CD14-positive monocyte (primary cell): Measurements from ENCODE around the gene CSTF1. TPM values are rescaled to one million over a fixed set of nuclear protein-coding genes. Genes with fewer than 3 reads are reported as not detected.

ENCODE experiments used
- DNase-seq, 3 donors: peaks; one replicate each; pipeline ENCODE4 v3.0.0-alpha.2; 2011 to 2022
- H2AFZ ChIP-seq: 2 replicates; pipeline ENCODE4 v1.6.0; 2012; ENCODE audit warnings: mild to moderate bottlenecking, low read depth, low read length, inconsistent platforms; ENCODE audit not compliant: insufficient read depth, poor library complexity, severe bottlenecking
- H3K27ac ChIP-seq, 2 donors: 1 replicate in 1 of 2; 2 replicates in 1 of 2; pipeline ENCODE4 v1.5.1; 2012 to 2013; ENCODE audit warnings: low read length in 2 of 2, control low read depth in 1 of 2, inconsistent platforms in 1 of 2, low read depth in 1 of 2, mild to moderate bottlenecking in 1 of 2
- H3K27me3 ChIP-seq, 2 donors: one replicate each; pipeline versions ENCODE4 v1.6.0 to v1.6.1; 2011 to 2013; ENCODE audit warnings: low read length in 2 of 2; ENCODE audit not compliant: control insufficient read depth in 2 of 2, insufficient read depth in 2 of 2
- H3K36me3 ChIP-seq, 2 donors: replicated peaks in 1 of 2; 1 replicate in 1 of 2; 2 replicates in 1 of 2; pipeline versions ENCODE4 v1.5.1 to v1.6.1; 2012 to 2013; ENCODE audit warnings: low read length in 2 of 2, control low read depth in 1 of 2, inconsistent platforms in 1 of 2, mild to moderate bottlenecking in 1 of 2; ENCODE audit not compliant: insufficient read depth in 2 of 2, control insufficient read depth in 1 of 2
- H3K4me1 ChIP-seq, 2 donors: 1 replicate in 1 of 2; 2 replicates in 1 of 2; pipeline versions ENCODE4 v1.5.1 to v1.6.1; 2012 to 2013; ENCODE audit warnings: low read length in 2 of 2, control low read depth in 1 of 2, inconsistent platforms in 1 of 2, mild to moderate bottlenecking in 1 of 2, moderate library complexity in 1 of 2; ENCODE audit not compliant: insufficient read depth in 2 of 2, control insufficient read depth in 1 of 2
- H3K4me2 ChIP-seq: replicated peaks from 2 replicates; pipeline ENCODE3; 2012; ENCODE audit warnings: low read length, moderate library complexity, mild to moderate bottlenecking; ENCODE audit not compliant: poor library complexity, severe bottlenecking; ENCODE audit errors: extremely low read depth
- H3K4me3 ChIP-seq, 3 experiments: fragments of 200-600 bp in 1 of 3; sonication (generic) in 1 of 3; replicated peaks in 1 of 3; 1 replicate in 2 of 3; 2 replicates in 1 of 3; pipeline ENCODE4 v1.5.1; 2011 to 2013; ENCODE audit warnings: low read length in 3 of 3, mild to moderate bottlenecking in 3 of 3, control low read depth in 2 of 3, low read depth in 2 of 3, inconsistent platforms in 1 of 3, moderate library complexity in 1 of 3
- H3K79me2 ChIP-seq: 2 replicates; pipeline ENCODE4 v1.6.0; 2012; ENCODE audit warnings: mild to moderate bottlenecking, control low read depth, inconsistent platforms, low read length, moderate library complexity; ENCODE audit not compliant: insufficient read depth
- H3K9ac ChIP-seq: 2 replicates; pipeline ENCODE4 v1.6.0; 2017; ENCODE audit warnings: low read length, mild to moderate bottlenecking; ENCODE audit not compliant: insufficient read depth, poor library complexity, severe bottlenecking
- H3K9me3 ChIP-seq, 2 donors: replicated peaks in 1 of 2; 1 replicate in 1 of 2; 2 replicates in 1 of 2; pipeline versions ENCODE4 v1.5.1 to v1.6.1; 2012 to 2013; ENCODE audit warnings: low read length in 2 of 2, control low read depth in 1 of 2; ENCODE audit not compliant: control insufficient read depth in 1 of 2, insufficient read depth in 1 of 2
- H4K20me1 ChIP-seq: 2 replicates; pipeline ENCODE4 v1.6.0; 2012; ENCODE audit warnings: mild to moderate bottlenecking, low read length, control low read depth, moderate library complexity; ENCODE audit not compliant: insufficient read depth
- H3K27ac Mint-ChIP-seq, 7 donors: one replicate each; pipeline ENCODE4 v1.8.0; 2020; ENCODE audit warnings: mild to moderate bottlenecking in 7 of 7, mixed read lengths in 7 of 7, moderate library complexity in 6 of 7, inconsistent platforms in 2 of 7
- H3K27me3 Mint-ChIP-seq, 3 donors: one replicate each; pipeline ENCODE4 v1.8.0; 2021 to 2022; ENCODE audit warnings: low read depth in 3 of 3, mild to moderate bottlenecking in 3 of 3, mixed read lengths in 3 of 3, moderate library complexity in 3 of 3, inconsistent platforms in 1 of 3
- H3K36me3 Mint-ChIP-seq, 2 donors: one replicate each; pipeline ENCODE4 v1.8.0; 2020; ENCODE audit warnings: mixed read lengths in 2 of 2, inconsistent platforms in 1 of 2, mild to moderate bottlenecking in 1 of 2
- H3K4me1 Mint-ChIP-seq: one replicate; pipeline ENCODE4 v1.8.0; 2020; ENCODE audit warnings: mild to moderate bottlenecking, mixed read lengths
- H3K4me3 Mint-ChIP-seq, 2 donors: one replicate each; pipeline ENCODE4 v1.8.0; 2020; ENCODE audit warnings: mild to moderate bottlenecking in 2 of 2, mixed read lengths in 2 of 2, moderate library complexity in 1 of 2
- H3K9me3 Mint-ChIP-seq, 7 donors: one replicate each; pipeline ENCODE4 v1.8.0; 2020 to 2022; ENCODE audit warnings: mixed read lengths in 7 of 7, mild to moderate bottlenecking in 6 of 7, moderate library complexity in 6 of 7, inconsistent platforms in 2 of 7
- CTCF ChIP-seq: fragments of 200-600 bp; IDR thresholded peaks from one replicate; pipeline ENCODE4 v1.8.0; 2022; ENCODE audit warnings: antibody characterized with exemption, mild to moderate bottlenecking
- WGBS: methylation state at CpG from one replicate; pipeline ENCODE4 v1.1.5; 2013; ENCODE audit warnings: missing lambda C conversion rate; ENCODE audit not compliant: insufficient coverage; 5-methylcytosine and 5-hydroxymethylcytosine counted together
- intact Hi-C, 2 donors: fragments of 100-400 bp; cut with micrococcal nuclease; formaldehyde crosslinking; loops; one replicate each; pipeline versions ENCODE4 v1.15.0 to v1.15.1; 2023
- polyA plus RNA-seq, 3 donors: library from polyadenylated mRNA; depleted of rRNA in 1 of 3; unstranded in 2 of 3; stranded (reverse) in 1 of 3; fragments of 300-500 nt in 2 of 3; fragments of >200 nt in 1 of 3; fragmentation: Illumina TruSeq in 2 of 3; gene quantifications; 1 replicate in 2 of 3; 2 replicates in 1 of 3; pipeline ENCODE4 v1.2.3, GENCODE V29; 2012 to 2021

CSTF1 gene
- polyA plus RNA-seq, 3 donors, result 7.7 to 15.7 (median 10.7) TPM

GRCh38 chr20:56422824-56423189 is 30.4 kb downstream of the CSTF1 start:
- no peak for TF ChIP-seq CTCF
- Histone ChIP-seq H2AFZ (no peak overlapping the region), H3K4me3 (peak overlapping the region in 1 of 3 experiments; percentile 29), H3K4me1 (peaks cover 84 to 88% of the 10 kb centered on the region in 2 donors), H3K36me3 (no peaks in the 10 kb centered on the region), H3K9ac (no peak overlapping the region), H3K79me2 (no peaks in the 10 kb centered on the region), H4K20me1 (peaks cover 8% of the 10 kb centered on the region), H3K27me3 (peaks cover 7 to 9% of the 10 kb centered on the region in 2 donors), H3K9me3 (no peaks in the 10 kb centered on the region), H3K4me2 (peak overlapping the region; percentile 46), H3K27ac (no peak overlapping the region)
- H3K27me3 Mint-ChIP-seq, result peaks cover 18 to 32% (median 20%) of the 10 kb centered on the region in 3 donors
- no peak for DNase-seq
- no CpG with 5 or more reads among the region's 4 CpGs for WGBS
- peaks cover 85% of the 10 kb centered on the region for H3K4me1 Mint-ChIP-seq
- peak overlapping the region; percentile 4 to 62 for H3K4me3 Mint-ChIP-seq
- H3K27ac Mint-ChIP-seq, result peak overlapping the region in 3 of 7 donors; percentile 26 to 78 (median 76)
- peaks cover 33 to 37% of the 10 kb centered on the region in 2 donors for H3K36me3 Mint-ChIP-seq
- intact Hi-C loops, result loop anchor here (5.0 kb wide), 2 partner anchors 39 to 44 kb away; partner anchors contain the start of gene RTF2 (in 1 of the 2)
- no peaks in the 10 kb centered on the region for H3K9me3 Mint-ChIP-seq

- no peak overlapping the region for H3K9ac ChIP-seq
- peaks cover 7 to 9% of the 10 kb centered on the region in 2 donors for H3K27me3 ChIP-seq
- no peaks in the 10 kb centered on the region for H3K9me3 ChIP-seq
- H2AFZ ChIP-seq, result no peak overlapping the region
- DNase-seq, result peak in 1 of 3 donors; percentile 18
- no peak for TF ChIP-seq CTCF
- peak overlapping the region in 1 of 3 experiments; percentile 29 for H3K4me3 ChIP-seq
- H3K27ac Mint-ChIP-seq, result peak overlapping the region in 2 of 7 donors; percentile 76 to 78
- H4K20me1 ChIP-seq, result peaks cover 11% of the 10 kb centered on the region
- H3K4me2 ChIP-seq, result peak overlapping the region; percentile 46
- H3K79me2 ChIP-seq, result no peaks in the 10 kb centered on the region
- intact Hi-C loops, result loop anchor here (5.0 kb wide), 2 partner anchors 39 to 44 kb away; partner anchors contain the start of gene RTF2 (in 1 of the 2)
- H3K27me3 Mint-ChIP-seq, result peaks cover 20 to 35% (median 24%) of the 10 kb centered on the region in 3 donors
- H3K36me3 Mint-ChIP-seq, result peaks cover 33 to 36% of the 10 kb centered on the region in 2 donors
- peak overlapping the region in 1 of 2 donors; percentile 62 for H3K4me3 Mint-ChIP-seq
- no peaks in the 10 kb centered on the region for H3K36me3 ChIP-seq
- peaks cover 84 to 88% of the 10 kb centered on the region in 2 donors for H3K4me1 ChIP-seq
- no CpG with 5 or more reads among the region's 1 CpG for WGBS
- no peak overlapping the region for H3K27ac ChIP-seq
- peaks cover 85% of the 10 kb centered on the region for H3K4me1 Mint-ChIP-seq
- H3K9me3 Mint-ChIP-seq, result peaks cover 0 to 2% (median 0%) of the 10 kb centered on the region in 7 donors
These were observed 30.8 kb downstream of the CSTF1 start for GRCh38 chr20:56423211-56423610.
